ENCODE data around the gene ZFYVE27.
"Not testable (repeated sequence)": the region's sequence is repeated elsewhere in the genome, so short reads cannot be mapped to it uniquely, and the experiment has no call there.

Gene ZFYVE27

GRCh38 chr10:97736902-97737769 is at the start of gene ZFYVE27:
Gene ZFYVE27 (plus strand): TSS chr10:97737128. CDS start chr10:97738478, 1,350 bp downstream.
- peak; percentile 91 for DNase-seq

- peak; percentile 85 for DNase-seq
These were observed 48.8 kb upstream of the ZFYVE27 start for GRCh38 chr10:97687785-97688781.

GRCh38 chr10:97689559-97690020 is 47.3 kb upstream of the ZFYVE27 start:
- DNase-seq = peak; percentile 96

- no peak for DNase-seq
These were observed 46.8 kb upstream of the ZFYVE27 start for GRCh38 chr10:97690133-97690532.

- DNase-seq = not testable (repeated sequence)
These were observed 38.8 kb upstream of the ZFYVE27 start for GRCh38 chr10:97698072-97698655.

GRCh38 chr10:97701438-97702069 is 35.4 kb upstream of the ZFYVE27 start:
- peak; percentile 75 for DNase-seq

GRCh38 chr10:97703398-97704067 is 33.4 kb upstream of the ZFYVE27 start:
- no peak for DNase-seq

GRCh38 chr10:97704341-97704740 is 32.6 kb upstream of the ZFYVE27 start:
- no peak for DNase-seq

GRCh38 chr10:97705006-97705670 is 31.8 kb upstream of the ZFYVE27 start:
- no peak for DNase-seq

GRCh38 chr10:97707134-97707861 is 29.6 kb upstream of the ZFYVE27 start:
- no peak for DNase-seq

- no peak for DNase-seq
These were observed 28.8 kb upstream of the ZFYVE27 start for GRCh38 chr10:97708167-97708566.

GRCh38 chr10:97708976-97709946 is 27.7 kb upstream of the ZFYVE27 start:
- peak; percentile 80 for DNase-seq

GRCh38 chr10:97711640-97712572 is 25.0 kb upstream of the ZFYVE27 start:
- no peak for DNase-seq

GRCh38 chr10:97713339-97713825 is 23.5 kb upstream of the ZFYVE27 start, which contains the start of gene MARVELD1:
Gene MARVELD1 (plus strand): TSS chr10:97713730. CDS start chr10:97713877, 147 bp downstream.
- peak; percentile 77 for DNase-seq

GRCh38 chr10:97713826-97714400 is 23.0 kb upstream of the ZFYVE27 start:
- peak; percentile 80 for DNase-seq

GRCh38 chr10:97714401-97715258 is 22.3 kb upstream of the ZFYVE27 start:
- peak; percentile 59 for DNase-seq
